ENCODE results near the gene P2RY8.
"Not testable (repeated sequence)": the region's sequence is repeated elsewhere in the genome, so short reads cannot be mapped to it uniquely, and the experiment has no call there.

Gene P2RY8

GRCh38 chrX:1537031-1537715 is at the start of gene P2RY8:
Gene P2RY8, minus strand, starts transcription at chrX:1537185. Its CDS starts 70,627 bp downstream, at chrX:1466558.
- no peak for DNase-seq (ENCODE audit: extremely low spot score, insufficient read length, low read depth)
- FAIRE-seq = peak; percentile 92

- FAIRE-seq (no peak), DNase-seq (ENCODE audit: extremely low spot score, insufficient read length, low read depth) (no peak)
Observed at GRCh38 chrX:1584237-1585011, 47.4 kb upstream of the P2RY8 start.

GRCh38 chrX:1582686-1583437 is 45.9 kb upstream of the P2RY8 start:
- DNase-seq (ENCODE audit: extremely low spot score, insufficient read length, low read depth) = no peak
- FAIRE-seq = peak; percentile 90

GRCh38 chrX:1581132-1581531 is 44.1 kb upstream of the P2RY8 start:
- FAIRE-seq (peak; percentile 64), DNase-seq (ENCODE audit: extremely low spot score, insufficient read length, low read depth) (no peak)

- DNase-seq (ENCODE audit: extremely low spot score, insufficient read length, low read depth) = no peak
- no peak for FAIRE-seq
Observed at GRCh38 chrX:1578511-1579173, 41.7 kb upstream of the P2RY8 start.

GRCh38 chrX:1577845-1578244 is 40.9 kb upstream of the P2RY8 start:
- DNase-seq (ENCODE audit: extremely low spot score, insufficient read length, low read depth) = no peak
- no peak for FAIRE-seq

GRCh38 chrX:1576201-1576992 is 39.4 kb upstream of the P2RY8 start:
- no peak for DNase-seq (ENCODE audit: extremely low spot score, insufficient read length, low read depth)
- FAIRE-seq = no peak

- not testable (repeated sequence) for FAIRE-seq; DNase-seq (ENCODE audit: extremely low spot score, insufficient read length, low read depth)
Observed at GRCh38 chrX:1574181-1574580, 37.2 kb upstream of the P2RY8 start.

- FAIRE-seq (no peak), DNase-seq (ENCODE audit: extremely low spot score, insufficient read length, low read depth) (no peak)
Observed at GRCh38 chrX:1564750-1565683, 28.0 kb upstream of the P2RY8 start.

GRCh38 chrX:1564077-1564476 is 27.1 kb upstream of the P2RY8 start:
- not testable (repeated sequence) for DNase-seq (ENCODE audit: extremely low spot score, insufficient read length, low read depth); FAIRE-seq

GRCh38 chrX:1561164-1561563 is 24.2 kb upstream of the P2RY8 start:
- DNase-seq (ENCODE audit: extremely low spot score, insufficient read length, low read depth) = no peak
- FAIRE-seq = no peak

GRCh38 chrX:1558761-1559468 is 21.9 kb upstream of the P2RY8 start:
- no peak for FAIRE-seq
- DNase-seq (ENCODE audit: extremely low spot score, insufficient read length, low read depth) = no peak

GRCh38 chrX:1557442-1557841 is 20.5 kb upstream of the P2RY8 start:
- not testable (repeated sequence) for DNase-seq (ENCODE audit: extremely low spot score, insufficient read length, low read depth); FAIRE-seq

- FAIRE-seq (no peak), DNase-seq (ENCODE audit: extremely low spot score, insufficient read length, low read depth) (no peak)
Observed at GRCh38 chrX:1555370-1555769, 18.4 kb upstream of the P2RY8 start.

GRCh38 chrX:1554469-1555210 is 17.7 kb upstream of the P2RY8 start:
- DNase-seq (ENCODE audit: extremely low spot score, insufficient read length, low read depth) (no peak), FAIRE-seq (no peak)

GRCh38 chrX:1551959-1552546 is 15.1 kb upstream of the P2RY8 start:
- DNase-seq (ENCODE audit: extremely low spot score, insufficient read length, low read depth) = no peak
- no peak for FAIRE-seq

Data from GM18507 (cell line).